ENCODE results near the gene ZNF444. TPM values are rescaled to one million over a fixed set of nuclear protein-coding genes. Genes with fewer than 3 reads are reported as not detected.

ZNF444 gene
- total and polyA plus RNA-seq, 2 of the 8 experiments (the other 6 are each of a cell fraction or from before 2014, with no cell fraction given) = 49.5 to 54.5 TPM

- TF ChIP-seq CHD7 (IDR thresholded peaks at IDR 0.05; ENCODE audit: insufficient replicate concordance, low read length) (no peak), MAFK (IDR thresholded peaks at IDR 0.05; ENCODE audit: low read depth, low read length) (no peak), CTCF (IDR thresholded peaks at IDR 0.05; ENCODE audit: control extremely low read depth in 1 of 3, insufficient read depth in 1 of 3, low read depth in 1 of 3, low read length in 3 of 3) (no peak), POLR2A (IDR thresholded peaks at IDR 0.05; ENCODE audit: control extremely low read depth in 1 of 2, low read depth in 2 of 2, low read length in 2 of 2) (no peak), SUZ12 (IDR thresholded peaks at IDR 0.05; ENCODE audit: low read length) (no peak), KDM4A (IDR thresholded peaks at IDR 0.05; ENCODE audit: low read depth, low read length, severe bottlenecking) (no peak)
These were observed 39.1 kb upstream of the ZNF444 start (continued) for GRCh38 chr19:56101746-56102535.

Measured in H1 (cell line).